ENCODE results near the gene SPPL2A. TPM values are rescaled to one million over a fixed set of nuclear protein-coding genes. Genes with fewer than 3 reads are reported as not detected.

SPPL2A gene
- total RNA-seq, 4 donors from 2014 or later, result 325 to 777 (median 391) TPM

- intact Hi-C loops (cut with DNase I; ENCODE audit: low total_unique reads) (no loop called here), in situ Hi-C loops (cut with MboI; ENCODE audit: low pct_ligation_motif_present in 1 of 4, low pct_unique_long_range_greater_than_20kb in 1 of 4, low sequenced_read_pairs in 3 of 4) (no loop called here)
- 43 to 85% methylated on average over 1 of the region's 1 CpG for WGBS, 2 donors (ENCODE audit: low coverage in 1 of 2)
These were observed 35.2 kb upstream of the SPPL2A start for GRCh38 chr15:50800715-50801114.

GRCh38 chr15:50798684-50799083, 33.2 kb upstream of the SPPL2A start:
- TF ChIP-seq EP300 (IDR thresholded peaks at IDR 0.05; ENCODE audit: low read depth) (no peak), POLR2A (IDR thresholded peaks at IDR 0.05) (no peak), CTCF (IDR thresholded peaks at IDR 0.05) (no peak), POLR2AphosphoS5 (IDR thresholded peaks at IDR 0.05) (no peak)

More at GRCh38 chr15:50800715-50801114, 35.2 kb upstream of the SPPL2A start:
- Histone ChIP-seq H3K36me3 (no peaks in the 10 kb centered on the region), H3K4me3 (no peak overlapping the region), H3K27me3 (no peaks in the 10 kb centered on the region), H3K27ac (no peak overlapping the region), H3K9me3 (no peaks in the 10 kb centered on the region), H3K4me1 (peaks cover 4 to 28% (median 15%) of the 10 kb centered on the region in 4 donors)
- TF ChIP-seq CTCF (IDR thresholded peaks at IDR 0.05) (no peak), EP300 (IDR thresholded peaks at IDR 0.05; ENCODE audit: low read depth) (no peak), POLR2A (IDR thresholded peaks at IDR 0.05) (no peak), POLR2AphosphoS5 (IDR thresholded peaks at IDR 0.05) (no peak)
- no peak for DNase-seq

GRCh38 chr15:50797926-50798325, 32.4 kb upstream of the SPPL2A start:
- in situ Hi-C loops (cut with MboI; ENCODE audit: low pct_ligation_motif_present in 1 of 4, low pct_unique_long_range_greater_than_20kb in 1 of 4, low sequenced_read_pairs in 3 of 4) (no loop called here), intact Hi-C loops (cut with DNase I; ENCODE audit: low total_unique reads) (no loop called here)
- peaks cover 4 to 38% (median 20%) of the 10 kb centered on the region in 4 donors for H3K4me1 ChIP-seq
- DNase-seq, result no peak
- H3K27ac ChIP-seq, result peak overlapping the region; percentile 60 to 75 (median 66)
- WGBS, 2 donors (ENCODE audit: low coverage in 1 of 2), result 52% methylated on average over 1 of the region's 1 CpG; no CpG with 5 or more reads in 1 of the 2 donors
- no peak overlapping the region for H3K4me3 ChIP-seq
- H3K36me3 ChIP-seq, result no peaks in the 10 kb centered on the region
- no peaks in the 10 kb centered on the region for H3K27me3 ChIP-seq
- H3K9me3 ChIP-seq, result no peaks in the 10 kb centered on the region
- no peak for TF ChIP-seq POLR2A (IDR thresholded peaks at IDR 0.05)
- TF ChIP-seq CTCF (IDR thresholded peaks at IDR 0.05), result no peak
- TF ChIP-seq EP300 (IDR thresholded peaks at IDR 0.05; ENCODE audit: low read depth), result no peak
- no peak for TF ChIP-seq POLR2AphosphoS5 (IDR thresholded peaks at IDR 0.05)

More at GRCh38 chr15:50798684-50799083, 33.2 kb upstream of the SPPL2A start:
- in situ Hi-C loops (cut with MboI; ENCODE audit: low pct_ligation_motif_present in 1 of 4, low pct_unique_long_range_greater_than_20kb in 1 of 4, low sequenced_read_pairs in 3 of 4) (no loop called here), intact Hi-C loops (cut with DNase I; ENCODE audit: low total_unique reads) (no loop called here)
- Histone ChIP-seq H3K36me3 (no peaks in the 10 kb centered on the region), H3K4me3 (no peak overlapping the region), H3K9me3 (no peaks in the 10 kb centered on the region), H3K27ac (peak overlapping the region; percentile 60 to 75 (median 66)), H3K4me1 (peaks cover 4 to 37% (median 20%) of the 10 kb centered on the region in 4 donors), H3K27me3 (no peaks in the 10 kb centered on the region)
- DNase-seq, result peak; percentile 54
- 34 to 38% methylated on average over 2 to 3 of the region's 3 CpGs for WGBS, 2 donors (ENCODE audit: low coverage in 1 of 2)

- WGBS, 2 donors (ENCODE audit: low coverage in 1 of 2), result 48 to 76% methylated on average over 2 to 4 of the region's 4 CpGs
- Histone ChIP-seq H3K36me3 (no peaks in the 10 kb centered on the region), H3K27ac (peak overlapping the region; percentile 76 to 89 (median 78)), H3K4me3 (no peak overlapping the region), H3K27me3 (no peaks in the 10 kb centered on the region), H3K9me3 (no peaks in the 10 kb centered on the region), H3K4me1 (peaks cover 0 to 58% (median 32%) of the 10 kb centered on the region in 4 donors)
- peak; percentile 78 for DNase-seq
- no peak for TF ChIP-seq POLR2A (IDR thresholded peaks at IDR 0.05)
- no peak for TF ChIP-seq CTCF (IDR thresholded peaks at IDR 0.05)
- TF ChIP-seq EP300 (IDR thresholded peaks at IDR 0.05; ENCODE audit: low read depth), result no peak
- peak in 1 of 3 donors; percentile 3 for TF ChIP-seq POLR2AphosphoS5 (IDR thresholded peaks at IDR 0.05)
- intact Hi-C loops (cut with DNase I; ENCODE audit: low total_unique reads), result no loop called here
- in situ Hi-C loops (cut with MboI; ENCODE audit: low pct_ligation_motif_present in 1 of 4, low pct_unique_long_range_greater_than_20kb in 1 of 4, low sequenced_read_pairs in 3 of 4), result no loop called here
These were observed 26.0 kb upstream of the SPPL2A start for GRCh38 chr15:50791486-50791885.
